HG03442 (cell line): Measurements from ENCODE around the gene GNB1L.

ENCODE experiments used
- ATAC-seq: cut with Tn5 transposase; IDR thresholded peaks from one replicate; pipeline ENCODE4 v1.9.1; 2021; ENCODE audit warnings: mild to moderate bottlenecking, moderate library complexity; ENCODE audit not compliant: unreplicated experiment

GNB1L gene

DNA sequence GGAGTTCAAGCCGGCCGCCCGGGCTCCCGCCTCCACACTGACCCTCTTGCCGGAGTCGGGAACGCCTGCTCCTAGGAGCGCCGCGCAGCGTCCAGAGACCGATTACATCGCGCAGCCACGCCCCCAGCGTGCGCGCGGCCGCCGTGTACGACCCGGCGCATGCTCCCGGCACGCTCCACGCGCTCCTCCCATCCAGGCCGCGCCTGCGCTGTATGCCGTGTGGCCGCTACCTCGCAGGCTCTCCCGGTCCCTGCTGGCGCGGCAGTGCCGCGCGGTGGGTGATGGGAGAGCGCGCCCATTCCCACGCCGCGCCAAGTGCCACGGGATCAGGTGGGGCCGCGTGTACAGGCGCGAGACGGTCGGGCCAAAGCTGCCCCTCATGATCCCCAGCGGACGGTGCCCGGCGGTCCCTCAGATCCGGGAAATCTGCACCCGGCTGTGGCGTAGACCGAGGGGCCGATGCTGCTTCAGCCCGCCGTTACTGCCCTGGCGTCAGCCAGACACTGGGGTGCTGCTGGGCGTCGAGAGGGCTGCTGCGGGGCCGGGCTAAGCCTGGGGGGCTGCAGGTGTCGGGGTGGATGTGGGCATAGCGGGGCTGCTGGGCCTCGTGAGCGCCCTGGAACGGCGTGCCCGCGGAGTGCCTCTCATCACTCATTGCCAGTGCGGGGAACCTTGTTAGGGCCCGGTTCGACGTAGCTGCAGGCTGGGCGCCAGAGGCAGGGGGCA, at the start of gene GNB1L, which contains the start of gene RTL10:
Gene GNB1L (minus strand): TSS at position 97 of the 726 bp plus-strand sequence. CDS start 33,519 bp downstream, outside the sequence.
Gene RTL10 (minus strand): TSS at position 97 of the 726 bp plus-strand sequence. CDS start 2,613 bp downstream, outside the sequence.
- ATAC-seq = peak; percentile 84

DNA sequence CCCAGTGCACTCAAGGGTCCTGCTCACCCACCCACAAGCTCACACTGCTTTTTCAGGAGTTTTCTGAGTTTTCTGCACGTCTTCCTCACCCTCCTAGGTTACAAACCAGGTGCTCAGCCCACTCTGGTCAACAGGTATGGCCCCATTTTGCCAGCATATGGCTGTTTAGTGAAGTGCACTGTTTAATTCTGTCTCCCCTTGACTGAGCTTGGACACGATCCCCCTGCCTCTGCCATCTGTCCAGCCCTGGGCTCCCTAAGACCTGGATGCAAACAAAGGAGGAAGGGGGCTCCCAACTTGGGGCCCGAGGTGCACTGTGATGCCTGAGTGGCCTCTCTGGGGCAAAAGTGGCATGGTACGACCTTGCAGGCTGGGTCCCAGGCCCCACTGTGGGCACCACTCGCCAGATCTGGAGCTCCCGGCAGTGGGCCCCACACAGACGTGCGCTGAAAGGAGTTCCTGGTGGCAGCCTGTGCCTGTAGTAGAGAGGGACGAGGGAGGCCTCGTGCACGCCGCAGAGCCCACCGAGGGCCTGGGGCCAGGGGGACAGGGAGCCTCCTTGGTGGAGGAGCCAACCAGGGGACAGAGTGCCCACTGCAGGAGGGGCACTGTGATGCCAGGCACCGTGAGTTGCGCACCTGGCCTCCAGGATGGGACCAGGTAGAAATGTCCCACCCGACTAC, 49.6 kb upstream of the GNB1L start:
- ATAC-seq = no peak

- no peak for ATAC-seq
These were observed 48.8 kb upstream of the GNB1L start for GRCh38 chr22:19903513-19903912.

GRCh38 chr22:19903031-19903430, 48.4 kb upstream of the GNB1L start:
- no peak for ATAC-seq

GRCh38 chr22:19902245-19902715, 47.6 kb upstream of the GNB1L start:
- ATAC-seq = no peak

- no peak for ATAC-seq
These were observed 47.0 kb upstream of the GNB1L start for GRCh38 chr22:19901577-19902244.

DNA sequence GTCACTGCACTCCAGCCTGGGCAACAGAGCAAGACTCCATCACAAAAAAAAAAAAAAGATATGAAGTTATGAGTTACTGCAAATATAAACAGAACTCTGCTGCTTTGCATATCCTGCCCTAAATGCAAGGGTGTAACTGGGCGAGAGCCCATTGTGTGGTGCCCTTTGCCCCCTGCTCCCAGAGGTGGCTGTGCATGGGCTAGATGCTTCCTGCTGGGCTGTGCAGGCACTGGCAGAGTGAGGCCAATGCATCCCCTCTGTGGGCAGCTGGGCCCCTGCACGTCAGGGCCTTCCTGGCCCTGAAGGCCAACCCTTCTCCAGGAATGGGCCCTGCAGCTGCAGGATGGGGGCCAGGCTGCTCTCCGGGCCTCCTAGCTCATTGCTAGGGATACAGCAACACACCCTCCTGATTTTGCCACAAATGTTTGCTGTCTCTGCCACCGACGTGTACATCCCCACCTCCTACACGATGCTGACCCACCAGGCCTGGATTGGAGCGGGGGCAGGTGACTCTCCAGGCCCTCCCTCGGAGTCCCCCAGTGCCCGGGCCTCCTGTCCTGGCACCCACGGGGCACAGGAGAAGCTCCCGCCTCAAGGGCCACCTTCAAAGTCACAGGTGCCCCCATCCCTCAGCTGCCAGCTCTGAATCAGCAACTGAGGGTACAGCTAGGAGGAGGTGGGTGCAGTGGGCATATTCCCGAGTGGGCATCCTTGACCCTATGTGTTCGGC, 46.2 kb upstream of the GNB1L start:
- no peak for ATAC-seq

DNA sequence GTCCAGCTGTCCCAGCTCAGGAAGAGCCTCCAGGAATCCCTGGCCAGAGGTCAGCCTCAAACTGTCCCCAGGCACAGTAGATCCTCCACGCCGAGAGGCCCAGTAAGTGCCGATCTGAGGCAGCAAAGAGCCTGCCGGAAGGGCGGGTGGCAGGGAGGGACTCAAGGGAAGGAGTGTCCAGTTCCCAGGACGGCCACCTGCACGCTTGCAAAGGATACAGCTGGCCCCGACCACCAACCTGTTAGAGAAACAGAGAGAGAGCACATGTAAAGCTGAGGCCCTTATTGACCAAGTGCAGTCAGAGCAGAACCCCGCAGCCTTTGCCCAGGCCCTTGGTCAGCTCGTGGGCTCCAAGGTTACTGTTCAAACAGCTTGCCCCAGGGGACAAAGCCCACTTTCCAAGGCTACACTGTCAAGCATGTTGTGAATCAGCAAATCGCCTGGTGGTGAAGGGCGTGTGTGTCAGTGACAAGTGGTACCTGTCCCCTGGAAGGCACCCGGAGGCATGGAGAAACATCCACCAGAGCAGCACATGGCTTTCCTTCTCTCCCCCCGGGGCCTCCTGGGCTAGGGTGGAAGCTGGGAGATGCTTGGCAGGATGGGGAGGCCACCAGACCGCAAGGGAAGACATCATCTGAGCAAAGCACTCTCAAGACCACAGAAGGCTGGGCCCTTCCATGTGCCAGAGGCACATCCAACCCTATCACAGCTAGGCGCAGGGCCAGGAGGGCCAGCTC, 44.3 kb upstream of the GNB1L start:
- no peak for ATAC-seq

GRCh38 chr22:19898145-19898544, 43.5 kb upstream of the GNB1L start:
- no peak for ATAC-seq

DNA sequence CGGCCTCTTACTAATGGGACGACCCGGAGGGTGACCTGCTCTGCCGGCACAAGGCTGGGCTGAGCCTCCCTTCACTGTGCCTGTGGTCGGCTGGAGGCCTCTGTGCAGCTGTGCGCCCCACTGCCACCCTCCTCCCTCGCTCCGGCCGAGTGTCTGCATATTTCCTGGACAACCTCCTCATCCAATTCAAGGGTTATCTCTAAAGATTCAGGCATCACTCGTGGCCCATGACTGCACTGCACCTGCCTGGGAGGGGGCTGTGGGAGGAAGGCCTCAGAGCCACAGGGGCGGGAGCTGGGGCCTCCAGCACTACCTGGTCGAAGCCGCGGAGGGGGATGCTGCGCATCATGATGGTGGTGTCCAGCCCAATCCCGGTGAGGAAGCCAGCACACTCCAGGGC, 43.1 kb upstream of the GNB1L start:
- ATAC-seq = no peak

GRCh38 chr22:19896665-19897355, 42.1 kb upstream of the GNB1L start:
- ATAC-seq = no peak

GRCh38 chr22:19895160-19895849, 40.6 kb upstream of the GNB1L start:
- no peak for ATAC-seq

GRCh38 chr22:19893363-19893762, 38.7 kb upstream of the GNB1L start:
- ATAC-seq = no peak

GRCh38 chr22:19892925-19893324, 38.3 kb upstream of the GNB1L start:
- no peak for ATAC-seq

DNA sequence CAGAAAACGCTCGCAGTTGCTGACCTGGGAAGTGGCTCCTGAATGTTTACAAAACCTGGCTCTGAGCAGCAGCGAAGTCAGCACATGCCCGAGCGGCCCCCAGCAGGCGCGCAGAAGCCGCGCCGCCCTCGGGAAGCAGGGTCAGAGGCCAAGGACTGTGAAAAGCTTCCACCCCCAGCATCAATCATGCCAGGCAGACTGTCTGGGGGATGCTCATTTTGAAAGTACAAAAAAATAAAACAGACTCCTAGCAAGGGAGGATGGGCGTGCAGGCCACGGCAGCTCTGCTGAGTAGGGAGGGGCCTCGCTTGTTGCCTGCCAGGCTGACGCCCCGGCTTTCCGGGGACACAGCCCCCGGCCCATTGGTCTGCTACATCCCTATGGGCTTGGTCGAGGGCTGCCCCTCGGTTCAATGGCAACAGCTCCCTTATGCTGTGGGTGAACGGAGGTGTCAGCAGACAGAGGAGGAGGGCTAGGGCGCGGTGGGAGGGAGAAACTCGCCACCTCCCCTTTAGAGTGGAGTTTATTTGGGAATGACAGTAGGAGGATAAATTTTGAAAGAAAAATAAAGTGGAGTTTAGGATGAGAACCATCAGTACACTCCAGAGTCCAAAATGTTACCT, 37.7 kb upstream of the GNB1L start:
- ATAC-seq = no peak

DNA sequence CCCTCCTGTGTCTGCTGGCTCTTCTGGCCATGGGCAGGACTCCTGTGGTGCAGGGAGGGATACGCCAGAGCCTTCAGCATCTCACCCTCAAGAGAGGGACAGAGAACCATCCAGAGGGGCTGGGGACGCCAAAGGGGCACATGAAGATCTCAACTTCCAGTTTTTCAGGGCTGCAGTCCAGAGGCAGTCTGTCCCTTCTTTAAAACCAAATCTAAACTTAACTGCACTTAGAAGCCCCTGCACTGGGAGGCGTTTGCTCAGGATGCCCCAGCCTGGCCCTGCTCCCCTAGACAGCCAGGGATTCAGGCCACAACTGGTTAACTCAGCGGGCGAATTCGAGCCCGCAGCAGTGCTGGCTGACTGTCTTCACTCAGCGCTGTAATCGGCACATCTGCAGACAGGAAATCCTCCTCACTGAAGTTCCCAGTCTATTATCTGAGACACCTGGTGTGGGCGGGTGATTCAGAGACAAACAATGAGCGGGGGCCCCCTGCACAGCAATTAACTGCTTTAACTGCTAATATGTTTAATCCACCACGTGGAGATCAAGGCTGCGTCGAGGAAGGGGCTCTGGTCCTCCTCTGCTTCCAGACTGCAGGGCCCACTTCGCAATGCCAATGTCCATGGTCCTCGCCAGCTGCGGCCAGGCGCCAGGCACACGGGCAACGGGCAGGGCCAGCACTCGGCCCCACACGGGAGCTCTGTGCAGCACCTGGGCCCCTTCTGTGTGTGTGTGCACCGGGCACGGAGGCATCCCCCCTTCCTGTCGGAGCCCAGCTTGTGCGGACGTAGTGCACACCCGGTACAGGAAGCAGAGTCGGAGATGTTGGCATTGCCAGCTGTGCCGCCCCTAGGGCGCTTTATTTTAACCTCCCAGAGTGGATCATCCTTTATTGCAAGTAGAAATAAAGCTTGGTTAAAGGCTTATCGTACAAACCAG, 36.9 kb upstream of the GNB1L start:
- ATAC-seq = no peak

GRCh38 chr22:19890502-19891316, 36.0 kb upstream of the GNB1L start:
- ATAC-seq = no peak
